ENCODE data around the gene ZNF175. TPM values are rescaled to one million over a fixed set of nuclear protein-coding genes. Genes with fewer than 3 reads are reported as not detected.

The ZNF175 gene
- total RNA-seq, 1 donor from 2014 or later: 13.5 TPM

GRCh38 chr19:51637362-51637978 lies 66.4 kb downstream of the ZNF175 start:
- no peak overlapping the region for H3K4me3 Mint-ChIP-seq (ENCODE audit: unreplicated experiment)
- H3K9me3 Mint-ChIP-seq (ENCODE audit: unreplicated experiment): peaks cover 8% of the 10 kb centered on the region
- no peak for DNase-seq (ENCODE audit: extremely low spot score, unreplicated experiment)
- H3K36me3 Mint-ChIP-seq (ENCODE audit: unreplicated experiment): no peaks in the 10 kb centered on the region
- no peaks in the 10 kb centered on the region for H3K4me1 Mint-ChIP-seq (ENCODE audit: unreplicated experiment)
- TF ChIP-seq CTCF (IDR thresholded peaks at IDR 0.05): peak; percentile 29
- no peak overlapping the region for H3K27ac Mint-ChIP-seq (ENCODE audit: unreplicated experiment)
- H3K27me3 Mint-ChIP-seq (ENCODE audit: unreplicated experiment): no peaks in the 10 kb centered on the region

GRCh38 chr19:51639916-51640315 lies 68.8 kb downstream of the ZNF175 start:
- DNase-seq (ENCODE audit: extremely low spot score, unreplicated experiment): no peak
- Mint-ChIP-seq H3K4me3 (ENCODE audit: unreplicated experiment) (no peak overlapping the region), H3K4me1 (ENCODE audit: unreplicated experiment) (no peaks in the 10 kb centered on the region), H3K27ac (ENCODE audit: unreplicated experiment) (no peak overlapping the region), H3K36me3 (ENCODE audit: unreplicated experiment) (no peaks in the 10 kb centered on the region), H3K9me3 (ENCODE audit: unreplicated experiment) (peaks cover 8% of the 10 kb centered on the region), H3K27me3 (ENCODE audit: unreplicated experiment) (no peaks in the 10 kb centered on the region)
- TF ChIP-seq CTCF (IDR thresholded peaks at IDR 0.05): no peak

GRCh38 chr19:51640386-51640785 lies 69.3 kb downstream of the ZNF175 start:
- H3K4me1 Mint-ChIP-seq (ENCODE audit: unreplicated experiment): no peaks in the 10 kb centered on the region
- H3K4me3 Mint-ChIP-seq (ENCODE audit: unreplicated experiment): no peak overlapping the region
- no peaks in the 10 kb centered on the region for H3K36me3 Mint-ChIP-seq (ENCODE audit: unreplicated experiment)
- DNase-seq (ENCODE audit: extremely low spot score, unreplicated experiment): no peak
- no peak overlapping the region for H3K27ac Mint-ChIP-seq (ENCODE audit: unreplicated experiment)
- peaks cover 8% of the 10 kb centered on the region for H3K9me3 Mint-ChIP-seq (ENCODE audit: unreplicated experiment)
- H3K27me3 Mint-ChIP-seq (ENCODE audit: unreplicated experiment): no peaks in the 10 kb centered on the region
- no peak for TF ChIP-seq CTCF (IDR thresholded peaks at IDR 0.05)

GRCh38 chr19:51641648-51642047 lies 70.6 kb downstream of the ZNF175 start:
- H3K27ac Mint-ChIP-seq (ENCODE audit: unreplicated experiment): no peak overlapping the region
- no peaks in the 10 kb centered on the region for H3K36me3 Mint-ChIP-seq (ENCODE audit: unreplicated experiment)
- no peak overlapping the region for H3K4me3 Mint-ChIP-seq (ENCODE audit: unreplicated experiment)
- TF ChIP-seq CTCF (IDR thresholded peaks at IDR 0.05): no peak
- H3K9me3 Mint-ChIP-seq (ENCODE audit: unreplicated experiment): peaks cover 7% of the 10 kb centered on the region
- H3K4me1 Mint-ChIP-seq (ENCODE audit: unreplicated experiment): no peaks in the 10 kb centered on the region
- H3K27me3 Mint-ChIP-seq (ENCODE audit: unreplicated experiment): no peaks in the 10 kb centered on the region
- no peak for DNase-seq (ENCODE audit: extremely low spot score, unreplicated experiment)

Other genes starting within 250 kb of the ZNF175 start
- gene VSIG10L, start 229.1 kb upstream of the ZNF175 start, total RNA-seq: 3.5 TPM in 2 replicates
- 56.2 and 58.8 TPM in 2 replicates for gene ETFB, start 204.9 kb upstream of the ZNF175 start, total RNA-seq
- gene CLDND2, start 202.3 kb upstream of the ZNF175 start, total RNA-seq: 1.8 TPM in 1 of 2 replicates, not detected in the other
- not detected in 2 replicates for gene NKG7, start 198.6 kb upstream of the ZNF175 start, total RNA-seq
- gene LIM2, start 183.3 kb upstream of the ZNF175 start, total RNA-seq: not detected in 2 replicates
- gene C19orf84, start 180.7 kb upstream of the ZNF175 start, total RNA-seq: not detected in 2 replicates
- gene SIGLEC10, start 153.6 kb upstream of the ZNF175 start, total RNA-seq: not detected in 2 replicates
- gene SIGLEC8, start 112.8 kb upstream of the ZNF175 start, total RNA-seq: not detected in 2 replicates
- gene CEACAM18, start 92.7 kb upstream of the ZNF175 start, total RNA-seq: not detected in 2 replicates
- not detected in 2 replicates for gene SIGLEC12, start 69.5 kb upstream of the ZNF175 start, total RNA-seq
- not detected in 2 replicates for gene SIGLEC6, start 39.6 kb upstream of the ZNF175 start, total RNA-seq
- gene SIGLEC5, start 59.1 kb downstream of the ZNF175 start, total RNA-seq: not detected in 2 replicates
- gene SIGLEC14, start 75.5 kb downstream of the ZNF175 start, total RNA-seq: not detected in 2 replicates
- gene SPACA6, start 122.0 kb downstream of the ZNF175 start, total RNA-seq: 32.2 and 36.9 TPM in 2 replicates
- gene HAS1, start 152.7 kb downstream of the ZNF175 start, total RNA-seq: not detected in 2 replicates
- gene FPR1, start 180.6 kb downstream of the ZNF175 start, total RNA-seq: not detected in 2 replicates
- not detected in 2 replicates for gene FPR2, start 189.9 kb downstream of the ZNF175 start, total RNA-seq
- not detected in 2 replicates for gene FPR3, start 223.9 kb downstream of the ZNF175 start, total RNA-seq

Measured in osteocyte (in vitro differentiated cells).